ENCODE measurements around the gene TPCN2. TPM values are rescaled to one million over a fixed set of nuclear protein-coding genes. Genes with fewer than 3 reads are reported as not detected.

The TPCN2 gene
- total RNA-seq, 1 donor from 2014 or later, result 31.4 TPM

DNA sequence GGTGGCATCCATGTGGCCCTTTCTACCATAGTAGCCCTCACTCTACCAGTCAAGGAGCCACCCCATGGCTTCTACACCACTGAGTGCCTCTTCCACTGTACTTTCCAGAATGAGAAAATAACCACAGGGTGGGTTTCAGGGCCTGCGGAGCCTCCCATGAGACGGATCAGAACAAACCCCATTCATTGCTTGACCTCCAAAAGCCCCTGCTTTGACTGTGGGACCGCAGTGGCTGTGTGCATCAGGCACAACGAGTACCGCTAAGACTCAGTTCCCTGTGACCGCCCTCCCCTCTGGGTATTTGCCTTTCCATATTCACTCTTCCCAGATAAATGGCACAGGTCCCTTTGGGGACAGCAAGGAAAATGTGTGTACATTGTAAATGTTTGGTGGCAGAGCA is 24.2 kb upstream of the TPCN2 start:
- no peaks in the 10 kb centered on the region for H3K4me1 Mint-ChIP-seq (ENCODE audit: unreplicated experiment)
- no peak overlapping the region for H3K27ac Mint-ChIP-seq (ENCODE audit: unreplicated experiment)
- no peaks in the 10 kb centered on the region for H3K9me3 Mint-ChIP-seq (ENCODE audit: unreplicated experiment)
- TF ChIP-seq, protein P1, sequence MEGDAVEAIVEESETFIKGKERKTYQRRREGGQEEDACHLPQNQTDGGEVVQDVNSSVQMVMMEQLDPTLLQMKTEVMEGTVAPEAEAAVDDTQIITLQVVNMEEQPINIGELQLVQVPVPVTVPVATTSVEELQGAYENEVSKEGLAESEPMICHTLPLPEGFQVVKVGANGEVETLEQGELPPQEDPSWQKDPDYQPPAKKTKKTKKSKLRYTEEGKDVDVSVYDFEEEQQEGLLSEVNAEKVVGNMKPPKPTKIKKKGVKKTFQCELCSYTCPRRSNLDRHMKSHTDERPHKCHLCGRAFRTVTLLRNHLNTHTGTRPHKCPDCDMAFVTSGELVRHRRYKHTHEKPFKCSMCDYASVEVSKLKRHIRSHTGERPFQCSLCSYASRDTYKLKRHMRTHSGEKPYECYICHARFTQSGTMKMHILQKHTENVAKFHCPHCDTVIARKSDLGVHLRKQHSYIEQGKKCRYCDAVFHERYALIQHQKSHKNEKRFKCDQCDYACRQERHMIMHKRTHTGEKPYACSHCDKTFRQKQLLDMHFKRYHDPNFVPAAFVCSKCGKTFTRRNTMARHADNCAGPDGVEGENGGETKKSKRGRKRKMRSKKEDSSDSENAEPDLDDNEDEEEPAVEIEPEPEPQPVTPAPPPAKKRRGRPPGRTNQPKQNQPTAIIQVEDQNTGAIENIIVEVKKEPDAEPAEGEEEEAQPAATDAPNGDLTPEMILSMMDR (IDR thresholded peaks at IDR 0.05; ENCODE audit: unreplicated experiment), result no peak
- DNase-seq (ENCODE audit: low spot score), result no peak
- no peaks in the 10 kb centered on the region for H3K27me3 Mint-ChIP-seq (ENCODE audit: unreplicated experiment)
- H3K4me3 Mint-ChIP-seq (ENCODE audit: unreplicated experiment), result no peak overlapping the region
- no peaks in the 10 kb centered on the region for H3K36me3 Mint-ChIP-seq (ENCODE audit: low read depth, unreplicated experiment)

DNA sequence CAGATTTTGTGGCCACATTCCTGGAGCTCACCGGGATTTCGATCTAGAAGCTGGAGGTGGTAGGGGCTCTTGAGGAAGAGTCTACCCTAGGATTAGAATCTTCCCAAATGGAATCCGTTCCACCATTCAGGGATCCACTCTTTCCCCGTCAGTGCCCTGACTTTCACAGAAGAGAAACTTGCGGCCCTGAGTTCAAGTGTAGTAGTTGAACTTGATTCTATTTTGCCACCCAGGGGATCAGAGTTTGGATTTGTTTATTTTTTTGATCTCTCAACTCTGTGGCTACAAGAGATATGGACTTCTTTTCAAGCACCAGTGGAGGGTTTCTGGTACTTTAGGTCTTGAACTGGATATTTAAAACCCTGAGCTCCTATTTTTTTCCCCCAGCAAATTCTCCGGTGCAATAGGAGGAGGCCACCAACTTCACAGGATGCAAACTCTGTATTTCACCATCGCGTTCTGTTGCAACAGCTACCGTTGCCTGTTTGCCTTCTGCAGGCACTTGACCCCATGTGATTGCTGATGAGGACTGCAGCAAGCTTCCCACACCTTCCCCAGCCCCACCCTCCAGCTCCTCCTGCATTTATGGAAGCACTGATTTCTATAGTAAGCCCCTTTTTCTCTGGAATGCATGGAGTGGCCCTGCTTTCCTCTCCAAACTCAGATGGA is 20.9 kb upstream of the TPCN2 start:
- TF ChIP-seq, protein P1 (IDR thresholded peaks at IDR 0.05; ENCODE audit: unreplicated experiment), result no peak
- no peaks in the 10 kb centered on the region for H3K9me3 Mint-ChIP-seq (ENCODE audit: unreplicated experiment)
- H3K4me3 Mint-ChIP-seq (ENCODE audit: unreplicated experiment), result no peak overlapping the region
- no peaks in the 10 kb centered on the region for H3K4me1 Mint-ChIP-seq (ENCODE audit: unreplicated experiment)
- H3K36me3 Mint-ChIP-seq (ENCODE audit: low read depth, unreplicated experiment), result no peaks in the 10 kb centered on the region
- DNase-seq (ENCODE audit: low spot score), result no peak
- no peaks in the 10 kb centered on the region for H3K27me3 Mint-ChIP-seq (ENCODE audit: unreplicated experiment)
- H3K27ac Mint-ChIP-seq (ENCODE audit: unreplicated experiment), result no peak overlapping the region

DNA sequence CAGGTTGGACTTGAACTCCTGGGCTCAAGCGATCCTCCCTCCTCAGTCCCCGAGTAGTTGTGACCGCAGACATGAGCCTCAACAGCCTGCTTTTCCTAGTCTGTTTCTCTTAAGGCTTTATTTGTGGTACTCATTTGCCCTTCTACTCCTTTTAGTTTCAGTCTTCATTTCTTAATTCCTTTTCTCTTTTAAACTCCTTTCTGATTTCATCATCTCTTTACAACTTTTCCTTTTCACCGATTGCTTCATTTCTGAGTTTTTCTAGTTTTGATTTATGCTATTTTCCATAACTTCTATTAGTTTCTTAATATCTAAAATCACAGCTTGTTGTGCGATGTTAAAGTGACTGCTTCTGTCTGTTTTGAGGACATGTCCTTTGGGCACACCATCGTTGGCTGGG is 18.4 kb upstream of the TPCN2 start:
- Mint-ChIP-seq H3K27ac (ENCODE audit: unreplicated experiment) (no peak overlapping the region), H3K27me3 (ENCODE audit: unreplicated experiment) (peaks cover 3% of the 10 kb centered on the region), H3K4me3 (ENCODE audit: unreplicated experiment) (no peak overlapping the region), H3K36me3 (ENCODE audit: low read depth, unreplicated experiment) (no peaks in the 10 kb centered on the region), H3K4me1 (ENCODE audit: unreplicated experiment) (no peaks in the 10 kb centered on the region), H3K9me3 (ENCODE audit: unreplicated experiment) (no peaks in the 10 kb centered on the region)
- no peak for DNase-seq (ENCODE audit: low spot score)
- TF ChIP-seq, protein P1 (IDR thresholded peaks at IDR 0.05; ENCODE audit: unreplicated experiment), result no peak

DNA sequence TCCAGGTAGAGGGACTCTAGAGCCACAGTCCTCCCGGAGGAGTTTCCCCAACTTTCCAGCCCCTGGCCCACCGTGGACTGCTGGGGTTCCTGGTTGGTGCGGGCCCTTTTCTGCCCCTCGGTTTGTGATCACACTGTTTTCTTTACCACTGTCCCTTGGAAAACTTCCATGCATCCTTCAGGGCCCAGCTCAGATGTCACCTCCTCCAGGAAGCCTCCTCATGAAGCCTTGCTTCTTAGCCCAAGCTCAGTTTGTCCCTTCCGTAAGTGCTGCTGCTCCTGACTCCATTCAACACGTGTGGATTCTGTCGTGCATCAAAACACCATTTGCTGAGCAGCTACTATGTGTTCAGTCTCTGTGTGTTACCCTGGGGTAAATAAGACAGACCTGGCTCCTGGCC is 15.9 kb upstream of the TPCN2 start:
- no peak overlapping the region for H3K27ac Mint-ChIP-seq (ENCODE audit: unreplicated experiment)
- TF ChIP-seq, protein P1 (IDR thresholded peaks at IDR 0.05; ENCODE audit: unreplicated experiment), result no peak
- H3K9me3 Mint-ChIP-seq (ENCODE audit: unreplicated experiment), result no peaks in the 10 kb centered on the region
- no peaks in the 10 kb centered on the region for H3K36me3 Mint-ChIP-seq (ENCODE audit: low read depth, unreplicated experiment)
- no peaks in the 10 kb centered on the region for H3K4me1 Mint-ChIP-seq (ENCODE audit: unreplicated experiment)
- no peak overlapping the region for H3K4me3 Mint-ChIP-seq (ENCODE audit: unreplicated experiment)
- DNase-seq (ENCODE audit: low spot score), result no peak
- H3K27me3 Mint-ChIP-seq (ENCODE audit: unreplicated experiment), result peaks cover 4% of the 10 kb centered on the region

DNA sequence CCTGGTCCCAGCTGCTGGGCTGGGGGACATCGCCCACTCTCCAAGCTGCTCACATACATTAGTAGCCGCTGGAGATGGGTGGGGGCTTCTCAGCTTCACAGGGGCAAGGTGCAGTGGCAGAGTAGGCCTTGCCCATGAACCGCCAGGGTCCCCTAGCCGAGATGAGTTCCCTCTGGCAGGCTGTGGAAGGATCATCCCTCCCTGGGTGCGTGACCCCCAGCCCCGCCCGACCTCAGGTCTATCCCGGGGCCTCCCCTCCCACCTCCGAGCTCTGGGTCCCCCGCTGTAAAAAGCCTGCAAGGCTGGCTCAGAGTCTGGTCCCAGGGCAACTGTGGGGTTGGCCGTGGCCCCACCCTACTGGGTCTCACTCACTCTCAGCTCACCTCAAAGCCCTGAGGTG is 15.3 kb upstream of the TPCN2 start:
- TF ChIP-seq, protein P1 (IDR thresholded peaks at IDR 0.05; ENCODE audit: unreplicated experiment), result no peak
- no peaks in the 10 kb centered on the region for H3K4me1 Mint-ChIP-seq (ENCODE audit: unreplicated experiment)
- no peak for DNase-seq (ENCODE audit: low spot score)

More for the DNA sequence above, 15.3 kb upstream of the TPCN2 start:
- H3K4me3 Mint-ChIP-seq (ENCODE audit: unreplicated experiment), result no peak overlapping the region
- no peaks in the 10 kb centered on the region for H3K9me3 Mint-ChIP-seq (ENCODE audit: unreplicated experiment)
- no peak overlapping the region for H3K27ac Mint-ChIP-seq (ENCODE audit: unreplicated experiment)
- peaks cover 4% of the 10 kb centered on the region for H3K27me3 Mint-ChIP-seq (ENCODE audit: unreplicated experiment)
- no peaks in the 10 kb centered on the region for H3K36me3 Mint-ChIP-seq (ENCODE audit: low read depth, unreplicated experiment)
